ENCODE data around the gene PCP4L1.
"Not testable (repeated sequence)": the region's sequence is repeated elsewhere in the genome, so short reads cannot be mapped to it uniquely, and the experiment has no call there.

Gene PCP4L1

GRCh38 chr1:161235957-161236775, 22.4 kb upstream of the PCP4L1 start:
- Histone ChIP-seq H3K4me3 (ENCODE audit: low read length) (no peak overlapping the region), H3K4ac (ENCODE audit: low read depth, low read length) (no peak overlapping the region), H3K56ac (ENCODE audit: low read length) (no peak overlapping the region), H4K8ac (ENCODE audit: low read depth, low read length) (no peak overlapping the region), H3K23ac (ENCODE audit: low read length) (no peak overlapping the region), H2AK5ac (ENCODE audit: low read length) (no peak overlapping the region), H3K18ac (ENCODE audit: low read length) (no peak overlapping the region), H4K5ac (ENCODE audit: low read length) (no peak overlapping the region), H3K27ac (ENCODE audit: low read depth, low read length) (no peak overlapping the region), H3K4me1 (ENCODE audit: control insufficient read depth, low read depth, low read length) (no peaks in the 10 kb centered on the region), H3K9ac (ENCODE audit: low read length) (no peak overlapping the region), H3K79me2 (ENCODE audit: control insufficient read depth, insufficient read depth, low read length) (no peaks in the 10 kb centered on the region), H2BK120ac (ENCODE audit: low read depth, low read length) (no peak overlapping the region), H3K36me3 (ENCODE audit: control insufficient read depth, insufficient read depth, low read length) (no peaks in the 10 kb centered on the region), H3K4me2 (ENCODE audit: low read length) (no peak overlapping the region), H3K27me3 (ENCODE audit: insufficient read depth, low read length, poor library complexity) (no peaks in the 10 kb centered on the region), H2BK15ac (replicated peaks; ENCODE audit: low read depth) (no peak overlapping the region), H3K79me1 (ENCODE audit: low read length) (no peaks in the 10 kb centered on the region), H2BK5ac (ENCODE audit: low read length) (no peak overlapping the region)
- WGBS (ENCODE audit: extremely low coverage, insufficient coverage, low lambda C conversion rate): no CpG with 5 or more reads among the region's 5 CpGs
- no peak for DNase-seq

- Histone ChIP-seq H2BK5ac (ENCODE audit: low read length) (no peak within 1 kb of the TSS), H2AK5ac (ENCODE audit: low read length) (no peak within 1 kb of the TSS), H2BK15ac (replicated peaks; ENCODE audit: low read depth) (no peak within 1 kb of the TSS), H3K79me1 (ENCODE audit: low read length) (no peaks in the 10 kb centered on the region), H4K5ac (ENCODE audit: low read length) (no peak within 1 kb of the TSS), H3K27me3 (ENCODE audit: insufficient read depth, low read length, poor library complexity) (no peaks in the 10 kb centered on the region), H4K8ac (ENCODE audit: low read depth, low read length) (no peak within 1 kb of the TSS), H3K79me2 (ENCODE audit: control insufficient read depth, insufficient read depth, low read length) (no peaks in the 10 kb centered on the region), H3K56ac (ENCODE audit: low read length) (no peak within 1 kb of the TSS), H3K4ac (ENCODE audit: low read depth, low read length) (no peak within 1 kb of the TSS), H2BK120ac (ENCODE audit: low read depth, low read length) (no peak within 1 kb of the TSS), H3K4me1 (ENCODE audit: control insufficient read depth, low read depth, low read length) (no peaks in the 10 kb centered on the region), H3K9ac (ENCODE audit: low read length) (no peak within 1 kb of the TSS), H3K36me3 (ENCODE audit: control insufficient read depth, insufficient read depth, low read length) (no peaks in the 10 kb centered on the region), H3K27ac (ENCODE audit: low read depth, low read length) (no peak within 1 kb of the TSS), H3K18ac (ENCODE audit: low read length) (no peak within 1 kb of the TSS), H3K23ac (ENCODE audit: low read length) (no peak within 1 kb of the TSS), H3K4me3 (ENCODE audit: low read length) (no peak within 1 kb of the TSS), H3K4me2 (ENCODE audit: low read length) (no peak within 1 kb of the TSS)
- no peak for DNase-seq
- WGBS (ENCODE audit: extremely low coverage, insufficient coverage, low lambda C conversion rate): no CpG with 5 or more reads among the region's 4 CpGs
Observed at GRCh38 chr1:161238039-161238473, 20.5 kb upstream of the PCP4L1 start, which contains the start of gene NR1I3. Gene NR1I3, minus strand, starts transcription at chr1:161238203. Its CDS starts 1,638 bp downstream, at chr1:161236565.

GRCh38 chr1:161241682-161242081, 16.9 kb upstream of the PCP4L1 start:
- no peak for DNase-seq
- H3K56ac ChIP-seq (ENCODE audit: low read length): no peak overlapping the region
- no peak overlapping the region for H2BK120ac ChIP-seq (ENCODE audit: low read depth, low read length)
- H3K18ac ChIP-seq (ENCODE audit: low read length): no peak overlapping the region
- H3K4me2 ChIP-seq (ENCODE audit: low read length): no peak overlapping the region
- H3K27ac ChIP-seq (ENCODE audit: low read depth, low read length): no peak overlapping the region
- H2BK15ac ChIP-seq (replicated peaks; ENCODE audit: low read depth): no peak overlapping the region
- no peaks in the 10 kb centered on the region for H3K79me2 ChIP-seq (ENCODE audit: control insufficient read depth, insufficient read depth, low read length)
- no CpG with 5 or more reads among the region's 3 CpGs for WGBS (ENCODE audit: extremely low coverage, insufficient coverage, low lambda C conversion rate)
- H3K9ac ChIP-seq (ENCODE audit: low read length): no peak overlapping the region
- H3K4ac ChIP-seq (ENCODE audit: low read depth, low read length): no peak overlapping the region
- no peaks in the 10 kb centered on the region for H3K27me3 ChIP-seq (ENCODE audit: insufficient read depth, low read length, poor library complexity)
- H4K5ac ChIP-seq (ENCODE audit: low read length): no peak overlapping the region
- no peak overlapping the region for H2AK5ac ChIP-seq (ENCODE audit: low read length)
- no peaks in the 10 kb centered on the region for H3K36me3 ChIP-seq (ENCODE audit: control insufficient read depth, insufficient read depth, low read length)
- no peaks in the 10 kb centered on the region for H3K79me1 ChIP-seq (ENCODE audit: low read length)
- H4K8ac ChIP-seq (ENCODE audit: low read depth, low read length): no peak overlapping the region
- no peak overlapping the region for H3K23ac ChIP-seq (ENCODE audit: low read length)
- H3K4me1 ChIP-seq (ENCODE audit: control insufficient read depth, low read depth, low read length): no peaks in the 10 kb centered on the region
- H2BK5ac ChIP-seq (ENCODE audit: low read length): no peak overlapping the region
- no peak overlapping the region for H3K4me3 ChIP-seq (ENCODE audit: low read length)

GRCh38 chr1:161242313-161242712, 16.2 kb upstream of the PCP4L1 start:
- Histone ChIP-seq H3K4ac (ENCODE audit: low read depth, low read length) (no peak overlapping the region), H3K4me2 (ENCODE audit: low read length) (no peak overlapping the region), H3K4me1 (ENCODE audit: control insufficient read depth, low read depth, low read length) (no peaks in the 10 kb centered on the region), H4K5ac (ENCODE audit: low read length) (no peak overlapping the region), H2BK5ac (ENCODE audit: low read length) (no peak overlapping the region), H3K56ac (ENCODE audit: low read length) (no peak overlapping the region), H3K23ac (ENCODE audit: low read length) (no peak overlapping the region), H3K9ac (ENCODE audit: low read length) (no peak overlapping the region), H4K8ac (ENCODE audit: low read depth, low read length) (no peak overlapping the region), H2BK120ac (ENCODE audit: low read depth, low read length) (no peak overlapping the region), H3K79me2 (ENCODE audit: control insufficient read depth, insufficient read depth, low read length) (no peaks in the 10 kb centered on the region), H3K27me3 (ENCODE audit: insufficient read depth, low read length, poor library complexity) (no peaks in the 10 kb centered on the region), H3K79me1 (ENCODE audit: low read length) (no peaks in the 10 kb centered on the region), H2BK15ac (replicated peaks; ENCODE audit: low read depth) (no peak overlapping the region), H3K36me3 (ENCODE audit: control insufficient read depth, insufficient read depth, low read length) (no peaks in the 10 kb centered on the region), H3K4me3 (ENCODE audit: low read length) (no peak overlapping the region), H2AK5ac (ENCODE audit: low read length) (no peak overlapping the region), H3K27ac (ENCODE audit: low read depth, low read length) (no peak overlapping the region), H3K18ac (ENCODE audit: low read length) (no peak overlapping the region)
- DNase-seq: no peak
- WGBS (ENCODE audit: extremely low coverage, insufficient coverage, low lambda C conversion rate): no CpG with 5 or more reads among the region's 2 CpGs

- no peak for DNase-seq
- H3K4ac ChIP-seq (ENCODE audit: low read depth, low read length): no peak overlapping the region
- H3K27me3 ChIP-seq (ENCODE audit: insufficient read depth, low read length, poor library complexity): no peaks in the 10 kb centered on the region
- no peak overlapping the region for H4K5ac ChIP-seq (ENCODE audit: low read length)
- H2BK120ac ChIP-seq (ENCODE audit: low read depth, low read length): no peak overlapping the region
- H3K4me3 ChIP-seq (ENCODE audit: low read length): no peak overlapping the region
- H3K27ac ChIP-seq (ENCODE audit: low read depth, low read length): no peak overlapping the region
- H3K79me2 ChIP-seq (ENCODE audit: control insufficient read depth, insufficient read depth, low read length): no peaks in the 10 kb centered on the region
- H2BK15ac ChIP-seq (replicated peaks; ENCODE audit: low read depth): no peak overlapping the region
- H4K8ac ChIP-seq (ENCODE audit: low read depth, low read length): no peak overlapping the region
- H3K23ac ChIP-seq (ENCODE audit: low read length): no peak overlapping the region
- H3K9ac ChIP-seq (ENCODE audit: low read length): no peak overlapping the region
- no peak overlapping the region for H2AK5ac ChIP-seq (ENCODE audit: low read length)
- H2BK5ac ChIP-seq (ENCODE audit: low read length): no peak overlapping the region
- H3K36me3 ChIP-seq (ENCODE audit: control insufficient read depth, insufficient read depth, low read length): no peaks in the 10 kb centered on the region
- H3K4me2 ChIP-seq (ENCODE audit: low read length): no peak overlapping the region
- WGBS (ENCODE audit: extremely low coverage, insufficient coverage, low lambda C conversion rate): no CpG with 5 or more reads among the region's 4 CpGs
- no peak overlapping the region for H3K18ac ChIP-seq (ENCODE audit: low read length)
- no peaks in the 10 kb centered on the region for H3K4me1 ChIP-seq (ENCODE audit: control insufficient read depth, low read depth, low read length)
- no peak overlapping the region for H3K56ac ChIP-seq (ENCODE audit: low read length)
- no peaks in the 10 kb centered on the region for H3K79me1 ChIP-seq (ENCODE audit: low read length)
Observed at GRCh38 chr1:161244888-161245287, 13.7 kb upstream of the PCP4L1 start.

GRCh38 chr1:161250100-161250499, 8.4 kb upstream of the PCP4L1 start:
- not testable (repeated sequence) for DNase-seq; H2BK120ac ChIP-seq (ENCODE audit: low read depth, low read length); H2BK5ac ChIP-seq (ENCODE audit: low read length); H3K27me3 ChIP-seq (ENCODE audit: insufficient read depth, low read length, poor library complexity); H3K23ac ChIP-seq (ENCODE audit: low read length); H3K79me1 ChIP-seq (ENCODE audit: low read length); H4K8ac ChIP-seq (ENCODE audit: low read depth, low read length); H3K18ac ChIP-seq (ENCODE audit: low read length); H4K5ac ChIP-seq (ENCODE audit: low read length); H3K4me3 ChIP-seq (ENCODE audit: low read length); H2AK5ac ChIP-seq (ENCODE audit: low read length); H3K4ac ChIP-seq (ENCODE audit: low read depth, low read length); H3K56ac ChIP-seq (ENCODE audit: low read length); H2BK15ac ChIP-seq (replicated peaks; ENCODE audit: low read depth); H3K79me2 ChIP-seq (ENCODE audit: control insufficient read depth, insufficient read depth, low read length); H3K4me2 ChIP-seq (ENCODE audit: low read length); H3K36me3 ChIP-seq (ENCODE audit: control insufficient read depth, insufficient read depth, low read length); H3K4me1 ChIP-seq (ENCODE audit: control insufficient read depth, low read depth, low read length); H3K27ac ChIP-seq (ENCODE audit: low read depth, low read length); H3K9ac ChIP-seq (ENCODE audit: low read length)
- WGBS (ENCODE audit: extremely low coverage, insufficient coverage, low lambda C conversion rate): no CpG with 5 or more reads among the region's 5 CpGs

Data from mesendoderm (in vitro differentiated cells).